K562 (cell line): ENCODE results near the gene SLAMF8. TPM values are rescaled to one million over a fixed set of nuclear protein-coding genes. Genes with fewer than 3 reads are reported as not detected.

Source experiments
- BCL6 ChIP-seq: fragments of 250-450 bp; sonication (Bioruptor Pico); IDR thresholded peaks from 2 replicates; pipeline ENCODE4 v1.4.0; 2020
- CBX5 ChIP-seq: IDR thresholded peaks from 2 replicates; pipeline ENCODE4 v1.6.1; 2014; ENCODE audit warnings: low read depth, borderline replicate concordance
- CREM ChIP-seq: IDR thresholded peaks from 2 replicates; pipeline ENCODE4 v1.6.1; 2014; ENCODE audit warnings: antibody characterized with exemption, low read depth
- E2F8 ChIP-seq: fragments of 450-650 bp; IDR thresholded peaks from 2 replicates; pipeline ENCODE4 v1.7.1; 2018; ENCODE audit warnings: mild to moderate bottlenecking, low read depth; ENCODE audit not compliant: partially characterized antibody
- ERF ChIP-seq: fragments of 450-650 bp; formaldehyde crosslinking; IDR thresholded peaks from 2 replicates; pipeline ENCODE4 v1.4.0; 2020; ENCODE audit warnings: mild to moderate bottlenecking, mixed read lengths
- FOXO4 ChIP-seq: fragments of 450-650 bp; formaldehyde crosslinking; IDR thresholded peaks from 2 replicates; pipeline ENCODE4 v1.4.0; 2020; ENCODE audit warnings: mild to moderate bottlenecking, moderate library complexity
- FOXP1 ChIP-seq: sonication (generic); formaldehyde crosslinking; IDR thresholded peaks from 2 replicates; pipeline ENCODE4 v1.8.0; 2022; ENCODE audit warnings: mild to moderate bottlenecking, missing genetic modification reagents
- HIVEP1 ChIP-seq: fragments of 250-450 bp; sonication (Bioruptor Pico); IDR thresholded peaks from 2 replicates; pipeline ENCODE4 v1.4.0; 2020; ENCODE audit warnings: mild to moderate bottlenecking
- ILF3 ChIP-seq: fragments of 450-650 bp; IDR thresholded peaks from 2 replicates; pipeline ENCODE4 v1.6.1; 2018; ENCODE audit warnings: antibody characterized with exemption, mild to moderate bottlenecking, moderate library complexity, borderline replicate concordance
- KAT8 ChIP-seq: fragments of 450-650 bp; IDR thresholded peaks from 2 replicates; pipeline ENCODE4 v1.6.1; 2016; ENCODE audit warnings: low read depth, mild to moderate bottlenecking
- MAFK ChIP-seq: IDR thresholded peaks from 2 replicates; pipeline ENCODE4 v1.6.1; 2011; ENCODE audit warnings: low read length, improper control_type of control experiment
- MCM7 ChIP-seq, 2 experiments: fragments of 450-650 bp; IDR thresholded peaks; 2 replicates each; pipeline ENCODE4 v1.6.1; 2016 to 2018
- MXD1 ChIP-seq: fragments of 250-450 bp; sonication (Bioruptor Pico); IDR thresholded peaks from 2 replicates; pipeline ENCODE4 v1.8.0; 2021; ENCODE audit warnings: borderline replicate concordance, mild to moderate bottlenecking, moderate library complexity; ENCODE audit not compliant: poor library complexity, severe bottlenecking
- NCOA4 ChIP-seq: fragments of 450-650 bp; IDR thresholded peaks from 2 replicates; pipeline ENCODE4 v1.6.1; 2018; ENCODE audit warnings: mild to moderate bottlenecking; ENCODE audit not compliant: partially characterized antibody
- NELFE ChIP-seq: IDR thresholded peaks from 2 replicates; pipeline ENCODE4 v1.6.1; 2011; ENCODE audit warnings: mild to moderate bottlenecking; ENCODE audit not compliant: insufficient read depth, insufficient read length
- NONO ChIP-seq, 2 experiments: fragments of 200-400 bp in 1 of 2; fragments of 450-650 bp in 1 of 2; formaldehyde crosslinking in 1 of 2; IDR thresholded peaks; 2 replicates each; pipeline ENCODE4 v1.6.1; 2017; ENCODE audit warnings: low read depth in 2 of 2, mild to moderate bottlenecking in 2 of 2, moderate library complexity in 2 of 2, low read length in 1 of 2
- SUPT5H ChIP-seq: fragments of 450-650 bp; IDR thresholded peaks from 2 replicates; pipeline ENCODE4 v1.6.1; 2016
- TFAP4 ChIP-seq: sonication (generic); formaldehyde crosslinking; IDR thresholded peaks from 2 replicates; pipeline ENCODE4 v1.8.0; 2022; ENCODE audit warnings: missing genetic modification reagents, mild to moderate bottlenecking, moderate library complexity, borderline replicate concordance
- TRIM24 ChIP-seq, 2 experiments: fragments of 450-650 bp; IDR thresholded peaks; 2 replicates each; pipeline ENCODE4 v1.6.1; 2016
- WHSC1 ChIP-seq: IDR thresholded peaks from one replicate; pipeline ENCODE4 v1.6.1; 2012; ENCODE audit warnings: low read length, control low read depth, inconsistent platforms
- ZNF24 ChIP-seq: fragments of 450-650 bp; IDR thresholded peaks from 2 replicates; pipeline ENCODE4 v1.6.1; 2016
- ZNF316 ChIP-seq: fragments of 450-650 bp; IDR thresholded peaks from 2 replicates; pipeline ENCODE4 v1.6.1; 2016
- ZNF766 ChIP-seq: fragments of 200-800 bp; sonication (Bioruptor generic); conservative IDR thresholded peaks from 2 replicates; pipeline ENCODE4 v1.6.1; 2016; ENCODE audit warnings: missing genetic modification characterization, missing compliant biosample characterization
- polyA plus RNA-seq, 8 experiments: library from polyadenylated mRNA; depleted of rRNA in 4 of 8; stranded (reverse) in 5 of 8; unstranded in 3 of 8; fragments of >200 nt; fragmentation: Nextera tagmentation in 2 of 8; fragmentation: Illumina TruSeq in 1 of 8; extraction: Ambion mirVana in 2 of 8; extraction: Trizol in 1 of 8; gene quantifications; 2 replicates each; pipeline versions ENCODE4 v1.2.1 to v1.2.3, GENCODE V29; 2011 to 2014; ENCODE audit warnings: inconsistent platforms in 1 of 8, missing spikeins in 1 of 8
- total RNA-seq, 7 experiments: library from RNA; depleted of rRNA in 6 of 7; stranded (reverse); fragments of >200 nt in 6 of 7; fragmentation: Illumina TruSeq in 2 of 7; extraction: Trizol in 2 of 7; gene quantifications; 2 replicates each; pipeline versions ENCODE4 v1.2.1 to v1.2.3, GENCODE V29; 2011 to 2021; ENCODE audit warnings: low replicate concordance in 1 of 7

The SLAMF8 gene
- total and polyA plus RNA-seq, 9 of the 15 experiments (the other 6 are each of a cell fraction or from before 2014, with no cell fraction given): not detected

- TF ChIP-seq HIVEP1 (CRISPR knock-in tag) (0 out of 2 replicates have a peak, but pooled peaks have one; percentile 42), MCM7 (IDR thresholded peaks at IDR 0.05) (no peak), ERF (CRISPR knock-in tag) (peak; percentile 92), CREM (peak; percentile 92), NELFE (no peak), ZNF316 (peak; percentile 67), CBX5 (no peak), ZNF24 (peak; percentile 17; the same call in 1 of the 2 replicates), SUPT5H (0 out of 2 replicates have a peak, but pooled peaks have one; percentile 39), MXD1 (CRISPR knock-in tag) (peak; percentile 83), FOXP1 (CRISPR knock-in tag) (peak; percentile 90; the same call in 1 of the 2 replicates), FOXO4 (no peak), TFAP4 (CRISPR knock-in tag) (peak; percentile 75; the same call in 1 of the 2 replicates), TRIM24 (IDR thresholded peaks at IDR 0.05) (no peak), MAFK (no peak), BCL6 (no peak), WHSC1 (no peak), NCOA4 (no peak), ILF3 (no peak), E2F8 (no peak), NONO (IDR thresholded peaks at IDR 0.05; ENCODE audit: low read depth in 2 of 2, low read length in 1 of 2) (peak in 1 of 2 experiments; percentile 43; a peak in 1 of 4 replicates), ZNF766 (CRISPR knock-in tag) (0 out of 2 replicates have a peak, but pooled peaks have one; percentile 20), KAT8 (no peak)
These were observed 45.8 kb upstream of the SLAMF8 start, which contains the start of gene DUSP23 (continued) for GRCh38 chr1:159780583-159781582.
